Hypothalamus (tissue), 51 donors: ENCODE data around the gene ATG2B.
"Not testable (repeated sequence)": the region's sequence is repeated elsewhere in the genome, so short reads cannot be mapped to it uniquely, and the experiment has no call there.

Source experiments
- DNase-seq, 51 donors: peaks; one replicate each; lab custom pipeline; 2025; lab: John Stamatoyannopoulos, UW

ATG2B gene

GRCh38 chr14:96376093-96376492, 13.0 kb upstream of the ATG2B start:
- DNase-seq = no peak

DNA sequence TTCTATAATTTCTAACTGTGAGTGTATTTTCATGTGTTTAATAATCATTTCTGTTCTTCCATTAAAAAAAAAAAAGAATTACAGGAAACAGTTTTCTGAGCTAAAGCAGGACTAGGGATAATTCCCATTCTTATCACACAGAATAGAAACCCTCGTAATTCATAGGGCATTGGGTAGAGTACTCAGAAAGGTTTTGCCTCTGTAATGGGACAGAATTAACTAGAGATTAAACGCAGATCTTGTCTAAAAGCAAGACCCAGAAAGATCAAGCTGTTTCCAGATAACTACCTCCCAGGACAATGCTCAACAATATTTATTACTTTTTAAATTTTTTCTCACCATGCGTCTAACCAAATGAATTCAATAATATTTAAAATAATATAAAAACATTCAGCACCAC, 10.4 kb upstream of the ATG2B start:
- no peak for DNase-seq

- no peak for DNase-seq
These were observed 7.4 kb upstream of the ATG2B start for GRCh38 chr14:96370528-96370927.

GRCh38 chr14:96368534-96368933, 5.4 kb upstream of the ATG2B start:
- no peak for DNase-seq

GRCh38 chr14:96364962-96365361, 1.8 kb upstream of the ATG2B start:
- no peak for DNase-seq

- DNase-seq = peak in 26 of 51 donors; percentile 8 to 59 (median 38)
These were observed 703 bp upstream of the ATG2B start for GRCh38 chr14:96363751-96364336.

DNA sequence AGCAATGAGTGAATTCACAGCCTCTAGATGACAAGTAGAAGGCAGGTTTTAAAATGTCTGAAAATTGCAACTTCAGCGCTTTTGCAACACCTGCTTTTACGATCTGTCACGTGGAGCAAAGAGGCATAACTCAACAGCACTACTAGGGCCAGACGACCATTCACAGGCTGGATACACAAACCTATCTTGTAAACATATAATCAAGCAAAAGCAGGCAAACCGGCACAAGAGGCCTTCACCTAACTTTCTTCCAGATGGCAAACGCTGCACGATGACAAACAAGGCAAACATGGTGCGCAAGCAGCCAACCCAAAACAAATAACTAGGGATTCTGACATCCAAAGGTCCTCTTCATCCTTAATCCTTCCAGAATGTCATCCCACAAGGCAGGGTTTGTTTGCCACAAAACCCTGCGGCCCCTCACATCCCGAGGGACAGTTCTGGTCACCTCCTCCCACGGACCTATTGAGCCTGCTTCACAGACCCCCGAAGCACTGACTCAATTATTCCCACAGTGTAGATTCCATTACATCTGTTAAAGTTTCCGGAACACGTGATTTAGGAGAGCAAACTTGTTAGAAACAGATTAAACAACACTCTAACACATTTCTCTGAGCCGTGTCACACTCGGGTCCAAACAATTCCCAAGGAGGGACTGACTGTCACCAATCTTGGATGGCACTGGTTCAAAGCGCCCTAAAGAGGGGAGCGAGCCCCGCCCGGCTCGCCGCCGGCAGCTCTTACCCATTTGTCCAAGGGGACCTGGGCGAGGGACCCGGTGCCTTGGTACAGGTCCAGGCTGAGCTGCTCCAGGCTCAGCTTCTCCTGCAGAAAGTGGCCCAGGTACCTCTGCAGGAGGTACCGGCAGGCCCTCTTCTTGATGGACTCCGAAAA, 823 bp downstream of the ATG2B start:
- peak in 26 of 51 donors; percentile 1 to 76 (median 20) for DNase-seq

GRCh38 chr14:96359959-96360358, 3.2 kb downstream of the ATG2B start:
- DNase-seq = no peak

DNA sequence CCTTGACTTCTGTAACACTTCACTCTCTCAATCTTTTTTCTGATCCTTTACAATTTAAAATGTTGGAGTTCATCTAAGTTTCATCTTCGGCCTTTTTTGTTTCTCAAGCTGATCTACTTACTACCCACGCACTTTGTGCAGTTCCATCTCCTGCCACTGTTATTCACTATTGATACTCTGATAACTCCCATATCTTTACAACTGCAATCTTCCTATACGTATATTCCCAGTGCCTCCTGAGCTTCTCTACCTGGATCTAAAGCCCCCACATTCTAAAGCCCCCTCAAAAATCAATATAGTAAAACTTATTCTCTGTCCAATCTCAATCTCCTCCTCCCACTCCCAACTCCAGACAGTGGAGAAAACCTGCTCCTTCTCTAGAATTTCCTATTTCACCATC, 5.9 kb downstream of the ATG2B start:
- no peak for DNase-seq

- no peak for DNase-seq
These were observed 8.9 kb downstream of the ATG2B start for GRCh38 chr14:96354246-96354645.

DNA sequence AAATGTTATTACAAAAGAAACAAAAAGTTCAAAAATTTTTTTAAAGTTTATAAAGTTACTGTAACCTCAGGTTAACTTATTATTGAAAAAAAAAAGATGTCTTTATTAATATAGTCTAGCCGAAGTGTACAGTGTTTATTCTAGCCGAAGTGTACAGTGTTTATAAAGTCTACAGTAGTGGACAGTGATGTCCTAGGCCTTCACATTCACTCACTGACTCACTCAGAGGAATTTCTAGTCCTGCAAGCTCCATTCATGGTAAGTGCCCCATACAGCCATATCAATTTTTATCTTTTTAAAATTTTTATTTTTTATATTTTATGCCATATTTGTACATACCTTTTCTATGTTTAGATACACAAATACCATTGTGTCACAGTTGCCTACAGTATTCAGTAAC, 10.4 kb downstream of the ATG2B start:
- no peak for DNase-seq

- no peak for DNase-seq
These were observed 11.2 kb downstream of the ATG2B start for GRCh38 chr14:96351986-96352385.

DNA sequence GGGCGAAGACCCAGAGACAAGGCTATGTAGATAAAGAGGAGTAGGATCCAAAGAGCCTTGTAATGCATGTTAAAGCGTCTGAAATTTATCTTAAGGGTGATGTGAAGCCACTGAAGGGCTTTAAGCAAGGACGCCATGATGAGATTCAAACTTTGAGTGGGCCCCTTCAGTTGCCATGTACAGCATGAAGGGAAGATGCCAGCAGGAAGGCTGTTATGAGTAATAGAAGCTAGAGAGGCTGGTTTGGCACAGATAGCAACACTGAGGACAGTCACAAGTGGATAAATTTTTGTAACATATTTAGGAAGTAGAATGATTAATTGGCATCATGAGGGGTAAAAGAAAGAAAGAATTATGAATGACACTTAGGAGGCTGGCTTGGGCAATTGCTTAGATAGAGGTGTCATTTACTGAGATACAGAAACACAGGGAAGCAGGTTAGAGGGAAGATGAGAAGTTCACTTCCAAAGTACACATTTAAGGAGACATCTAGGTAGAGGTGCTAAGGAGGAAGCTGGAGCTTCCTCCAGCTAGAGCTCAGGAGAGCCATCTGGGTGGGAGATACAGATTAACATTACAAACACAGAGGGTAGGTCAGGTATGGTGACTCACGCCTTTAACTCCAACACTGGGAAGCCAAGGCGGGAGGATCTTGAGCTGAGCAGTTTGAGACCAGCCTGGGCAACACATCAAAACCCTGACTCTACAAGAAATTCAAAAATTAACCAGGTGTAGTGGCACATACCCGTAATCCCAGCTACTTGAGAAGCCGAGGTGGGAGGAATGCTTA, 13.7 kb downstream of the ATG2B start:
- no peak for DNase-seq

GRCh38 chr14:96347957-96348356, 15.2 kb downstream of the ATG2B start:
- not testable (repeated sequence) for DNase-seq

- DNase-seq = no peak
These were observed 17.5 kb downstream of the ATG2B start for GRCh38 chr14:96345669-96346068.

- DNase-seq = no peak
These were observed 21.8 kb downstream of the ATG2B start for GRCh38 chr14:96341323-96341722.

- no peak for DNase-seq
These were observed 24.6 kb downstream of the ATG2B start for GRCh38 chr14:96338551-96338950.

DNA sequence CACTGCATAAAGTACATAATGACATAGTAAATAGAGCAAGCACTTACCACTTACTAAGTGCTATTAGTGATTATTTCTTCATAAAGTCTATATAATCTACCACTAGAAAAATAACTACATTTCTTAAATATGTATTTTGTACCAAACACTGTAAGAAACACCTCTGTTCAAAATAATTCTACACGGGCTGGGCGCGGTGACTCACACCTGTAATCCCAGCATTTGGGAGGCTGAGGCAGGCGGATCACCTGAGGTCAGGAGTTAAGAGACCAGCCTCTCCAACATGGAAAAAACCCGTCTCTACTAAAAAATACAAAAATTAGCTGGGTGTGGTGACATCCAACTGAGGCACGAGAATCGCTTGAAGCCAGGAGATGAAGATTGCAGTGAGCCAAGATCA, 38.9 kb downstream of the ATG2B start:
- DNase-seq = no peak

DNA sequence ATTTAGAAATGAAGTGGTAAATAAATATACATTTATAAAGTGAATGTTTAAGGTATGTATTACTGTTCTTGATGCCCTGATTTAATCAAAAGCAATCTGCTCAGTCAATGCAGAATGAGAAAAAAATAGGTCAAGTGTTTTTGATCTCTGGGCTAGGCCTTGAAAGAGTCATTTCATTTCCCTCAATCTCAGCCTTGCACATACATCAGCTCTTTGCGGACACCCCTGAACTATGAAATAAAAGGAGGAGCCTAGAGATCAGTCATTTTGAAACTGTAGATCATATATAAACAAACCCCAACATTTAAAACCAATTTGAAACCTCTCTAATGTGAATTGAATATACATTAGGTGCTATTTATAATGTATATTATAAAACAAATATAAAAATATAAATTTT, 42.5 kb downstream of the ATG2B start:
- DNase-seq = no peak

DNA sequence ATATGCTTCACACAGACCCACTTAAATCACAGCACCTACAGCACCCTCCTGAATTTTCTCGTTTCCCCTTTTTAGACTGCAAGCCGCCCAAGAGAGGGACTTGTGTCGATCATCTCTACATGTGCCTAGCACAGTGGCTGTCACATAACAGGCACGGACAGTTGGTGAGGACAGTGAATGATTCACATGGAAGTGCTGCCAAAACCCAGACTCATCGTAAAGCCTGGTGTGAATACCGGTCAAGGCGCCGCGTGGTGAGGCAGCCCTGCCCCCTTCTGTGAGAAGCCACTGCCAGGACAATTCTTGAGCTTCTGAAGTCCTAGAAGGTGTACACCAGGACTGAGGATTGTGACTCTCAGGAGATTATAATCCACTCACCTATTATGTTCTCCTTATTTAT, 44.3 kb downstream of the ATG2B start:
- no peak for DNase-seq

- DNase-seq = no peak
These were observed 47.1 kb downstream of the ATG2B start for GRCh38 chr14:96316087-96316486.

DNA sequence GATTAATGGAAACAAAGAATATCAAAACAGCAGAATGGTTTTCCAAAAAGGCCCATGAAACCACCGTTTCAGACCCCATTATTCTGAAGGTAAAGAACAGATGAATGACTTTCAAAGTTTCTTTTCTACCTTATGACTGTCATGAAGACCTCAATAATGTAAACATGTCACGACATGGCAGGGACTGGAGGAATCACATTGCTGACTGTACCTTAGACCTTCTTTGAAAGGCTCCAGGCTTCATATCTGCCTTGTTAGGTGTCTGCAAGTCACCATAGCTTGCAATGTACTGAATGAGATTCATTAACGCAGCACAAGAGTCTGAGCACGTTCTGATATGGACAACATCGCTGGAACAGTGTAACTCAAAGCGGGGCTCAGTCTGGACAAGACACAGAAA, 52.2 kb downstream of the ATG2B start:
- no peak for DNase-seq
